Iris pigment epithelial cell (primary cell): ENCODE measurements around the gene CAMTA1.
A peak's percentile ranks its signal among the peaks of the same experiment; 100 is the strongest.

Source experiments
- DNase-seq: peaks from one replicate; pipeline ENCODE4 v3.0.0-alpha.2; 2011; ENCODE audit warnings: low read depth

The CAMTA1 gene

DNA sequence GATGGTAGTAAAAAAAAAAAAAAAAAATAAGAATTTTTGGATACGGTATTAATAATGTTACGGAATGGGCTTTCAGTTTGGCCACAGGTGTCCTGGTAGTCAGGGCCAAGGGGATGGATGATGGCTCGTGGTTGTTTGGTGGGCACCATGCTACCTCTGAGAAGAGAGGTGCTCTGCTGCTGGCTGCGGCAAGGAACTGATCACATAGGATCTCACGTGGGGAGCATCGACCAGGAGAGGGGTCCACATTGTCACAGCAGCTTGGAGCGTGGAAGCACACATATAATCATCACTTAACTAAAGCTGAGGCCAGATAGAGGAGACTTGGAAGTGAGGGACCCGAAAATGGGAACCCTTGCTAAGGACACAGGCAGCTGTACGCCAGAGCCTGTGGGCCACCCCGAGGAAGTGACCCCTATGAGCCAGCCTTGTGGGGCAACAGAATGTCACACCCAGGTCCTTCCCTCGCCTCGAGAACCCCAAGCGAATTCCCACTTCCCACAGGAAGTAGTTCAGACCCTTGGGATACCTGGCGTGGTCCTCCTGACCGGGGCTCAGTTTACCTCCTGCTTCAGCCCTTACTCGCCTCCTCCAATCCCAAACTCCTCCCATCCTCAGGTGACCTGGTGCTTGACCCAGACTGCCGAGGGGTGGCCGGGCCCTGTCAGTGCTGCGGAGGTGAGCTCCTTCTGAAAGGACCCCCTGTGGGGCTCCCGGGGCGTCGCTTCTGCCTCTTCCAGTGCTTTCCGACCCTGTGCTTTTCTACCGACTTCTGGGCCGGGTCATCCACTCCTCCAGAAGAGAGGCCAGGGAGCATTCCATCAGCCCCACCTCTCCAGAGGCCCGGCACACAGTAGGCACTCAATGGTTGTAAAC, 222.0 kb downstream of the CAMTA1 start:
- DNase-seq: no peak

DNA sequence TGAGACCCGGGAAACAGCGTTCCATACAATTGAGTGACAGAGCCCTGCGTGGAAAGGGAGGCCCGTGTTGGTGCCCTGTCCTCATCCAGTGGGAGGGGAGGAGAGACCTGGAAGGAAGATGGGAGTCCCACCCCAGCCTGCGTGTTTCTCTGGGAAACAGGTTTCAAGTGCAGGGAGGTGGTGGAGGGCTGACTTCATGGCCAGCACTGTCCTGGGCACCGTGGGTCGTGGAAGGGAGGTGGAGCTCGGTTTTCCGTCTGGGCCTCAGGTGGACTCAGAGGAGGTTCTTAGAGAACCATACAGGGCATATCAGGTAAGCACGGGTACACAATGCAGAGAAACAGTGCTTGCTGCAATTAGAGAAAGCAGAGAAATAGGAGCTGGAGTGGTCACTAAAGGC, 222.6 kb downstream of the CAMTA1 start:
- DNase-seq: no peak

DNA sequence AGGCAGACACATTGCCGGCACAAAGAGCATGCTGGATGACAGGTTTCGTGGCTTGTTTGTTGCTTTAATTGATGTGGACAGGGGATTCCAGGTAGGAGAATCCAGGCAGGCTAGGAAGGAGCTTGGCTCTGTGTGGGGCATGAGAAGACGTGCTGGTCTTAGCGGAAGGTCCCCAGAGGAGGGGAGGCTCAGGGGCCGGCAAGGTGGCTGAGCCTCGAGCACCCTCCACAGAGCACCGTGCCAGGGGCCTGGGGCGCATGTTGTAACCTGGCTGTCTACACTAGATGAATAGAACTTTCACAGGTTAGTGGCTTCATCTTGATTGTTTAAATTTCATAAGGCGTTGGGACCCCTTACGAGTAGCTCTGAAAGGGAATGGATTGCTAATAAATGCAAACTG, 223.1 kb downstream of the CAMTA1 start:
- DNase-seq: no peak

DNA sequence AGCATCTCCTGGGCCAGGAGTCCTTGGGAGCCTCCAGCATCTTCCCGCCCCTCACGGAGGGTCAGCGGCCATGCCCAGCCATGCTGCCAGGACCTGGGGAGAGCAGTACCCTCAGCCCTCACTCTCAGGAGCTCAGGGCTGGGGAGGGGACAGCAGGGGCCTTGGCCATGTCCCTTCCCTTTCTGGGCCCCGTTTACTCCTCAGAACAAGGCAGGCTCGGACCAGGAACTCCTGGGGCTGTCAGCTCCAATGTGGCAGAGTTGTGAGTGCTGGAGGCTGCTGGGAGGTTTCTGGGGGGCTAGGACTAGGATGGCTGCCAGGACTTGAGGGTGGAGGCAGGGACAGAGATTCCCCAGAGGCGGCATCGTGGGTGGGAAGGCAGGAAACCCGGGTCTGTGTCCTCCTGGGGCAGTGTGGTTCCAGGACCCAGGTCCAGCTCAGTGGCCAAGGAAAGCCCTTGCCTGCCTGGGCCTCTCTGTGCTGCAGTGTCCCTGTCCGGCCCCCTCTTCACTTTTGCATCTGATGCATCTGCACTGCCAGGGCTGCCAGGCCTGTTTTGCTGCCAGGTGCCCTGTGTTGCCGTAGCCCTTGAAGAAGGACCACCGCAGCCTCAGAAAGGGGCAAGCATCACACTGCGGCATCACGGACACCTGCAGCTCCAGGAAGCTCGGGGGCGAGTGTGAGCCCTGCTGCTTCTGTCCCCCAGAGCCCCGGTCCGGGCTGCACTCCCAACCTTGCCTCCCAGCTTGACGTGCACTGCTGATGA, 223.9 kb downstream of the CAMTA1 start:
- DNase-seq: no peak

DNA sequence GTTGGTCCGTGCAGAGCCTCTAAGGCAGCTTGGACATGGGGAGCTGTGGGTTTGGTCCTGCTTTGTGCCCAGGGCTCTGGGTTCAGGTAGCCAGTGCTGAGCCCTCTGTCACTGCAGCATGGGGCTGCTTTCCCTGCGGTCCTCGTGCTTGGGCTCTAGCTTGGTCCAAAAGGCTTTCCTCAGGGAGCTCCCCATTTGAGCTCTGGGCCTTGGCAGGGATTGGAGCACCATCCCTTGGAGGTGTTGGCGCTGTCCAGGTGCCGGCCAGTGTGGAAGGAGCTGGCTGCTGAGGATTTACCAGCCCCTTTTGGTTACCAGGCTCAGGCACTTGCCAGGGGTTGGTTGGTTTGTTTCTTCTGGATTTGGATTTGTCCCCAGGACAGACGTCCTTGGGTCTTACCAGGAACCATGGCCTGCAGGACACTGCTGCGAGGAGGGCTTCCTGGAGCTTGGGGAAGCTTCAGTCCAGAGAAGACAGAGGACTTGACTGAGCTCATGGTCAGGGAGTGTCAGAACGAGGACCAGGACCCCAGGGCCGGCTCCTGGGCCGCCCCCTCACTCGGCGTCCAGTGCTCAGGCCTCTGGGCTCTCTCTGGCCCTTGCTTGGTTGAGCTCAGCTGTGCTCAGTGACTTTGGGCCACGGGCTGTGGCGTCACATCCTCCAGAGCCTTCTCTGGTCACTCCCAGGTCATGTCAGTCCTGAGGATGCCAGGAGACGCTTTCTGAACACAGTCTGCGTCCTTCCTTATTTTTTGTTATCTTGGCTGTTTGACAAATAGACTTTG, 224.7 kb downstream of the CAMTA1 start:
- DNase-seq: no peak

DNA sequence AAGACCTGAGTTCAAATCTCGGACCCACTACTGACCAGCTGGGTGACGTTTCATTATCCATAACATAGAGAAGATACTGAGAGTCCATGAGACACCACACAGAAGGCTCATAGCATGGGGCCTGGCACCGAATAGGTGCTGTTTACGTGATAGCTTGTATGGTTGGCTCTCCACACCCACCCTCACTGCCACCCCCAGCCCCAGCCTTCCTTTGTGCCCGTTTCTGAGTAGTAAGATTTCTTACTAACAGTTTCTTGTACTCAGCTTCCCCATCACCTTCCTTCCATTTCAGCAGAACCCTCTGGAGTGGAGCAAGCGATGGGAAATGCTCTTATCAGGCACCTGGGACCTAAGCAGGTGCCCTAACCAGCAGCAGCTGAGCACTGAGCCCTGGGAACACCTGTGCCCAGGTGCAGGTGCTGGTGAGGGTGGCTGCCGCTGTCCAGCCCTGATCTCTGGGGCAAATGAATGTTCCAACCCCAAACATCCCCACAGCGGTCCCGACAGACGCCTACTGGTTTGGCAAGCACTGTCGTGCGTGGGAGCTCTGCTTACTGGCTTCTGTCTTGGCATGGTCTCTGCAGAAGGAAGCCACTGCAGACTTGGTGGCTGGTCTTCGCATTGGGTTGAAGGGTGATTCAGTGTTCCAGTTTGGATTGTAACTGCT, 225.4 kb downstream of the CAMTA1 start:
- no peak for DNase-seq

DNA sequence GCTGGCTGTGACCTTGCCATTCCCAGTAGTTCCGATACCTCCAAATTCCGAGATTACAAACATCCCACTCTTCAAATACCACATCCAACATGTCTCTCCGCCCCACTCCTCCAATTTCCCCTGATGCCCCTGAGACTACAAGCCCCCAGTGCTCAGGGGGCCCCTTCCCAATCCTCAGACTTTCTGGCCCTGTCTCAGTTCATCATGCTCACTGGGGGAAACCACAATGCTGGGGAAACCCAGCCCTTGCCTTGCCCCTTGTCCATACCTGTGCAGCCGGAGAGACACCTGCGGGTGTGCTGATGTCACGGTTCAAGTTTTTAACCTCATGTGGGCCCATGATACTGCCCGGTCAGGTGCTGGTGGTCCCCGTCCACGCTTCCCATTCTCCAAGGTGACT, 226.6 kb downstream of the CAMTA1 start:
- no peak for DNase-seq

DNA sequence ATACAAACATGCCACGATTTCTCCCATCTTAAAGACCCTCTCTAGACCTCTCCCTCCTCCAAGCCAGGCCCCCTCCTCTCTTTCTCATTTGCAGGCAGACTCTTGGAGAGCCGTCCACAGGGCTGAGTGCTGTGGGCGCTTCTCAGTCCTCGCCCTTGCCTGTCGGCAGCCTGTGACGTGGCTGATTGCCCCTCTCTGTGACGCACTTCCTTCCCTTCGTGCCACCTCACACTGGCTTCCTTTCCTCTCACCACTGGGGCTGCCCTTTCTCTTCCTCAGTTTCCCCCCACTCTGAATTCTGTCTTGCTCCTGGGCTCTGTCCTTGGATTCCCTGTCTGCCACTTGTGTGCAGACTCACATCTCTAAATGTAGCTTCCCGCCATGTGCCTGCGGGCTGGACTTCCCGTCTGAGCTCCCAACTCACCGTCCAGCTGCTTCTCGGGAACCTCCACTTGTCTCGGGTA, 227.2 kb downstream of the CAMTA1 start:
- DNase-seq: no peak

DNA sequence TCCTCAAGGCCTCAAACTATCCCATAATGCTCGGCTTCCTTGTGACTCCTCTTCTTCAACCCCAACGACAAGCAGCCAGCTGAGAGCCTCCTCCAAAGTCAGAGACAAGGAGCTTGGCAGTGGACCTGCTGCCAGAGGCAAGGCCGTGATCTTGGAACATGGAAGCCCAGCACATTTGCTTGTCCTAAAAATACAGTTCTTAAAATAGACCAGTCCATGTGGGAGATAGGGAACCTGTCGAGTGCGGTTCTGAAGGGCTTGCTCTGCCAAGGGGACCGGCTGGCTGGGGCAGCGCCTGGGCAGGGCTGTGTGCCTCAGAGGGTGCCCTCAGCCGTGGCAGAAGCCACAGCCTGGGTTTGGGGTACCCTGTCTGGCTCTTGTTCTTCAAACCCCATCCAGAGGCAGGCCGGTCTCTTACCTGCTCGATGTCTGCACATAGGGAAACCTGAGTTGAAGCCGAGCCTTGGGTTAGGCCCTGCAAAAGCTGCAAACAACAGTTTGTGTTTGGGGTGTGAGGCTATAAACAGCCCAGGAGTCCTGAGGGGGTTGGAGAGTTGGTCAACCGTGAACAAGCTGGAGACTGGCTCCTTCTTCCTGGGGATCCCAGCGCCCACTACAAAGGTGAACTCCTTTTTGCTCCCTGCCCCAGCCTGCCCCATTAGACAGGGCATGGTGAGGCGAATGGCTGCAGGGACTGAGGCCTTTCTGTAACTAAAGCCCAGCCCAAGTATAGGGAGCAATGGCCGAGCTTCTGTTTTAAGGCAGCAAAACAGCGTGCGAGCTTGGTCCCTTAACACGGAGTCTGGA, 228.8 kb downstream of the CAMTA1 start:
- no peak for DNase-seq

DNA sequence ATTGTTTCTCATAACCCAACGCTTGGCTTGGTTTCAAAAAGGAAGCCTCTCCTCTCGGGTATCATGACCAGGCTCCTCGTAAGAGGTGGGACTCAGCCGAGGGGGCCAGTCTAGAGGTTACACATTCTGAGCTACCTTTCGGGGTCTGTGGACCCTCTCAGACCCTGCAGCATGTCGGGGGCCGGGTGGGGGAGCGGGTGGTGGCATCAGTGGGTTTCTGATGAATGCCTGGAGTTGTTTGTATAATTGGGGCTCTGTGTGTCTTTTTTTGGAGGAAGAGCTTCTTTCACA, 229.3 kb downstream of the CAMTA1 start:
- no peak for DNase-seq

DNA sequence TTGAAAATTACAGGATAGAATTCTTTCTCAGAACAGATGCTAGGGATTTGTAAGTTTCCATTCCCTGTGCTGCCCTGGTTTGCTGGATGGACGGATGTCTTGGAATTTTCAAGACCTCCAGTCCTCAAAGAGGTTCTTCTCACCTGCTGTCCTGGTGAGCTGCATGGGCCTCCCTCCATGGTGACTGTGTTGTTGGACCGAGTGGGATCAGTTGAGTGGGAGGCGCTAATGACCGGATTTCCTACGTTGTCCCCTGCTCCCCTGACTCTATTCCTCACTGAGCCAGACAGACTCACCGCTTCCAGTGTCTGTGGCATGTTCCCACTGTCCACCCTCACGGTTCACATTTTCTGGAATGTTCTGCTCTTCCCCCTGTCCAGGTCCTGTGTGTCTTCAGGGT, 229.8 kb downstream of the CAMTA1 start:
- no peak for DNase-seq

DNA sequence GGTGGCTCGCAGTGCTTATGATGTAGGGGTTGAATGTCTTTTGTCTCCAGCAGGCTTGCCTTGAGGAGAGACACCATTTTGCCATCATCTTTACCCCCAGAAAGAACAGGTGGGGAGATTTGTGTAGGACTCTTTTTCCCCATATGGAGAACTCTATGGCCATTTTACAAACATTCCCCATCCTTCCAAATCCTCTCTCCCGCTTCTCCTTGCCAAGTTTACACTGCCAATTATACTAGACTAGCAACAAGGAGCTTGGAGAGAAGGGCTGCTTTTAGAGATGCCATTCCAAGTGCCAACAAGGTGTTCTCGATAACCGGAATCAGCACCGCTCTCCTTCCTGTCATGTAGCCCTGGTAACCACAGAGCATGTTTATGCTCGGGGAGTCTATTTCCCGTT, 233.1 kb downstream of the CAMTA1 start:
- DNase-seq: no peak

DNA sequence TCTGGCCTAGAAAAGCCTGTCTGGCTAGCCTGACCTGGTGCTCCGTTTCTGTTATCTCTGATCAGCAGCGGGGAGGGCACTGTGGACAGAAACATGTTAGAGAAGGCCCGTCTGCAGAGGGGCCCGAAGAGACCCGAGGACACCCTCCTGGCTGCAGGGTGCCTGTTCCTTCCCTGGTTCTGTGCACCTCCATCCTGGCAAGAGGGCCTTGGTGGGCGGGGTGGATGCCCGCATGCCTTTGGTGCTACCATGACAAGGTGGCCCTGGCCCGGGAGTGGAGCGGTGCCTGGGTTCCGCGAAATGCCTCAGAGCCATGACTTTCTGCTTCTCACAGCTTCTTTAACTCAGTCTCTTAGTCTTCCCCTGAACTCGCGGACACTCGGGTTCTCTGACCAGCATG, 233.6 kb downstream of the CAMTA1 start:
- no peak for DNase-seq

DNA sequence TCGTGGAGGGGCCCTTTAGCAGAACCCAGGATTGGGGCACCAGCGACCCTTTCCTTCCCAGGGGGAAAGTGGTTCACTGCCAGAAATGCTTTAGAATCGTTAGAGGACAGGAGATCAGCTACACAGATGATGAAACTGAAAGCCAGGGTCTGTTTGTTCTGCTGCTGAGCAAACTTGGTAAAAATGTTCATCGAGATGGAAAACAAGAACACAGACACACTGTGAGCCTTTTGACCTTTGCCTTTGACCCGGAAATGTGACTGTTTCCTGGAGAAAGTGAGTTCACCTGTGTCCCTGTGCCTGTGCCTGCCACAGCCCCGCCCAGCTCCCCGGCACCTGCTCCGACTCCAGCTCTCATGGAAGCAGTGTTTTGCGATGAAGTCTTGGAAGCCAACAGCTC, 234.3 kb downstream of the CAMTA1 start:
- no peak for DNase-seq

DNA sequence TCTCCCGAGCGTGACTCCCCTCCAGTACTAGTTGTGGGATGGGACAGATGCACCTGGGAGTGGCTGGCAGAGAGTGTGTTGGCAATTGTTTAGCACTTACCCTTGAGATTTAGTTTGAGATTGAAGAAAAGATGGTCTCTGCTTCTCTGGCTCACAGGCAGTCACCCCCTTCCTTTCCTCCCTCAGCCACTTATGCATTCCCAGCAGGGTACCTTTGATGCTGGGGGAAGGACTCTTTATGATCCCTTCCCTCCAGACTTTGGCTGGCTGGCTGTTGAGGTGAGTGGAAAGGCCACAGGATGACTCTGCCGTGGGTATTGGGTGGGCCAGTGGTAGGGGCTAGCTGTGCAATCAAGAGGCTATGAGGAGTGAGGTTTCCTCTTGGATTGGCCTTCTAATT, 236.8 kb downstream of the CAMTA1 start:
- DNase-seq: no peak

DNA sequence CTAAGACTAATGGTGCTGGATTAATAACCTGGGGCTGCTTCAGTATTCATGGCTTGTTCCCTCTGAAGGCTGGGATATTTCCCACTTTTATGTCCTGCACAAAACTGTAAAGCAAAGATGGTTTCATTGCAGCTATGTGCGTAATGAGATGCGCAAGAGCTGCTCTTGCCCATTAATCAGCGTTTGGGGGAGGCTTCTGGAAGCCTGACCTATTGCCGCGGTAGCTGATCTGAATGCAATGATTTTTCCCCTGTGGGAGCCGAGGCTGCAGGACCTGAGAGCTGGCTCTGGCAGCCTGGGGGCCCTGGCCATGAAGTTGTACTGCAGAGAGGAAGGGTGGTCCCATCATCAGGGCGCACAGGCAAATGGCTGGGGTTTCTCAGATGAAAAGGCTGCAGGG, 239.8 kb downstream of the CAMTA1 start:
- no peak for DNase-seq

DNA sequence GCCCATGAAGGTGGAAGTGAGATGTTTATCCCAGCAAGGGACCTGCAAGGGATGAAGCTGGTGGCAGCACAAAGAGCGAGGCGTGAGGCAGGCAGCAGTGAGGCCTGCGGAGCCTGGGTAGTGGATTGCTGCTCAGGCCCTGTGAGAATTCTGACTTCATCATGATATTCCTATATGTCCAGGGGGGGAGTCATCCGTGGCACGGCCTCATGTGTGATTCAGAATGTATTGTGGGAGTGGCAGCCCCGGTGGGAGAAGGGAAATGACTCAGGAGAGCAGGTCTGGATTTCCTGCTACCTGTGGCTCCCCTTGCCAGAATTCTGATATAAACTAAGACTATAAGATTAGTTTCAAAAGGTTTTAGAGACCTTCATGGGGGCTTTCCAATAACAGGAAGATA, 240.9 kb downstream of the CAMTA1 start:
- DNase-seq: peak; percentile 7

DNA sequence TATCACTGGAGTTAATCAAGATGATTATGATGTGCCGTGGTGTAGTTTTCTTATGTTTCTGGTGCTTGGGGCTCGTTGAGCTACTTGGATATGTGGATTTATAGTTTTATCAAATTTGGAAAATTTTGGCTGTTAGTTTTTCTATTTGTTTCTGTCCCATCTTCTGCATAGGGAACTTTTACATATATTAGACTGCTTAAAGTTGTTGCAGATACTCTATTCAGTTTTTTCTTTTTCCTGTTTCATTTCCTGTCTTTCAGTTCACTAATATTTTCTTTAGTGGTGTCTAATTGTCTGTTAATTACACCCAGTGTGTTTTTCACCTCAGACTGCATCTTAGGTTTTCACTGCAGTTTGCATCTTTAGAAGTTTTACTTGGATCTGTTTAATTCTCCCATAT, 247.7 kb downstream of the CAMTA1 start:
- DNase-seq: no peak

DNA sequence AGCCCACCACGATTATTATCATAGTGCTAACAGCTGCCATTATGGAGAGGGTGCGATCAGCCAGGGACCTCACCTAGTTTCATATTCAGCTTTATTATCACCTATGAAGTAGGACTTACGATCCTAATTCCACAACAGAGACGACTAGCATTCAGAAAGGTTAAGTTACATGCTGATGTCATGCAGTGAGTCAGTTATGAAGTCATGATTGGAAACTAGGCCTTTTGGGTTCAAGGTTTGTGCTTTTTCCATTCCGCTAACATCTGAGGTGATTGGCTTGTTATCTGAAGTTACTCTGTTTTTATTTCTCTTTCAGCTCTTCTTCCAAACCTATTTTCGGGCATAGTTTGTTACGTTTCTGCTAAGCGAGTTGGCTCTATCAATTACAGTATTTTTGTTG, 251.1 kb downstream of the CAMTA1 start:
- no peak for DNase-seq

DNA sequence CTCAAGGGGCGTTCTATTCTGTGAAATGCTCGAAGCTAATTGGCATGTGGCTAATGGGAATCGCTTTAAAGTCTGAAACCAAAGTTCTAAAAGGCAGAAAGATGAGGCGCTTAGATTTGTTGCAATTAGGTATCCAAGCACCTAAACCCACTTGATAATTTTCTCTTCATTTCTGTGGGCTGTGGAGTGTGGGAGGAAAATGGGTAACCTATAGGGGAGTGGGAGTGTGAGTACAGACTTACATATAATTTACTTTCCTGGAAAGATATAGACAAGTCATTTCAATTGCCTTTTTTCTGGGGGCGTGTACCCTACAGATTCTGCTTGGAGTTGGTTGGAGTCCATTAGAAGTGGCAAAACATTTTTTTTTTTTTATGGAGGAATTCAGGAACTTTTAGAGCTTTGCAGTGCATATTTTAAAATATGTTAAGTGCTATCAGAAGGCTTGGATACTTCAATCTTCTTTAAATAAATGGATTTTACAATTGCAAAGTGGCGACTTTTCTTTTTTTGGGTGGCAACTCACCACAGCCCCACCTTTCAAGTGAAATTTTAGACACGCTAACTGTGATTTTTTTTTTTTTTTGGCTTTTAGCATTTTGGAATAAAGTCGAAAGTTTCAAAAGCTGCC, 254.5 kb downstream of the CAMTA1 start:
- DNase-seq: no peak
